ENCODE data around the gene PPP4R2.
"Not testable (repeated sequence)": the region's sequence is repeated elsewhere in the genome, so short reads cannot be mapped to it uniquely, and the experiment has no call there.

Gene PPP4R2

DNA sequence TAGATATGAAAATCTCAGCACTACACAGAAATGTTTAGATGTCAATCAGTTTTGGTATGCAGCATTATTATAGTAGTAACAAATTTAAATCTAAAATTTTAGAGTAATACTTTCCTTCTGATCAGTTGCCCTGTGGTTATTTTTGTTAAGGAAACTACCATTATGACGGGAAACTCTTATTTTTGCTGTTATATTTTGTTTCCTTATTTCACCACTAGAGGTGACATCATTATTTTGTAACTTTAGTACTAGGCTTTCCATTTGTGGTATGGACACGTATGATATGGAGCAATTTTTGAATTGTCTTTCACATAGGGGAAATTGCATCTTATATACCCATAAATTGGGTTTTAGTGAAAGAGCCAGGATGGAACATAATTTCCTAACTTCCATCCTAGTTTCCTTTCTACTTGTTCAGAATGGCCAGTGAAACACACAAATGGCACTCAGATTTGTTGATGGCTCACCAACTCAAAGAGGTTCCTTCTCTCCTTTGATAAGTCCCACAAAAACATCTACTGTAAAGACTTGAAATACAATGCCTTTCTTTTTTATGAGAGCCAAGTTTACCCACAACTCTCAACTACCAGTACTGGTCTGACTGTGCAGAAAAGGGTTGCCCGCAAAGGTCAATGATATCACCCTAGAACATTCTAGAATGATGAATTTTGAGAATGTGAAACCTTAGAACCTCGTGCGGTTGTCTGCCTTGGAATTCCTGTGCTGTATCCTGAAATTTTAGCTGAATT is 19.4 kb upstream of the PPP4R2 start:
- no peak for DNase-seq

DNA sequence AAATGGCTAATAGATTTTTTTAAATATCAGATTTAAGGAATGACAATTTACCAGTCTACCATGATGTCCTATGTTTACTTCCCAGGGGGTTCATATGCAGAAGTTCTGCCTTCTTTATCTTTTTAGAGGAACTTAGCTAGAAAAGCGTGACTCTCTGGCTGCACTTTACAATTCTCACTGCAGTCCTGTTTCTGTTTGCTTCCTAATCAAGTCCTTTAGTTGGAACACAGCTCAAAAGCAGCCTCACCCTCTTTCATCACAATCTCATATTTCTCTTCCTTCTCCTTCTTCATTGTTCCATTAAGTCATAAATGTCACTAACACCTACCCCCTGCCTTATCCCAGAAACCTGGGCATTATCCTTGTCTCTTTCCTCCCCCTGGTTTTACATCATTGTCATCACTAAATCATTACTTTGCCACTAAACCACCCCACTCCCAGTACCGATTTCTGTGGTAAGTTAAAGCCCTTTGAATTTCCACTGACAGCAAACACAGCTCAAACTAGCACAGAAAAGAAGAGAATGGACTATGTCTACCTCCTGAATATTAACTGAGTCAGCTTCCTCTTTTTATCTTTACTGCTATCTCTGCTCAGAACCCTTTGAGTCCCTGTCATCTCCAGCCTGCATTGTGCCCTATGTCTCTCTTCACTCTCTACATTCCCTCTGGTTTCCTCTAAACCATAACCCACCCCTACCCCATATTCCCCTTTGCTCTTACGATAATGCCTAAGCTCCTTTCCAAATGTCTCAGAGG is 13.8 kb upstream of the PPP4R2 start:
- DNase-seq = no peak

DNA sequence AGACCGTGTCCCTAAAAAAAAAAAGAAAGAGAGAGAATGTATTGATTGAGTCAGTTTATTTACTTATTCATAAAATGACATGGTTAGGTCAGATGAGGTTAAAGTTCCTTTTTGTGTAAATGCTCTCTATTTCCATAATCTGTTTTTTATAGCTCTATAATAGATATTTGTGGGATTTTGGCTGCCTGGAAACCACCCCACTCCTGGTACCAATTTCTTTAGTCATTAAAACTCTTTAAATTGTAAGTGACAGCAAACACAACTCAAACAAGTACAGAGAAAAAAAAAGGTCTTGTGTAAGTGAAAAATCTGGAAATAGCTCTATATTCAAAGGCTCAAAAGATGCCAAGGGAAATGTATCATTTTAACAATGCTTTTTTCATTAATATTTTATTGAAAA is 11.0 kb upstream of the PPP4R2 start:
- DNase-seq = no peak

DNA sequence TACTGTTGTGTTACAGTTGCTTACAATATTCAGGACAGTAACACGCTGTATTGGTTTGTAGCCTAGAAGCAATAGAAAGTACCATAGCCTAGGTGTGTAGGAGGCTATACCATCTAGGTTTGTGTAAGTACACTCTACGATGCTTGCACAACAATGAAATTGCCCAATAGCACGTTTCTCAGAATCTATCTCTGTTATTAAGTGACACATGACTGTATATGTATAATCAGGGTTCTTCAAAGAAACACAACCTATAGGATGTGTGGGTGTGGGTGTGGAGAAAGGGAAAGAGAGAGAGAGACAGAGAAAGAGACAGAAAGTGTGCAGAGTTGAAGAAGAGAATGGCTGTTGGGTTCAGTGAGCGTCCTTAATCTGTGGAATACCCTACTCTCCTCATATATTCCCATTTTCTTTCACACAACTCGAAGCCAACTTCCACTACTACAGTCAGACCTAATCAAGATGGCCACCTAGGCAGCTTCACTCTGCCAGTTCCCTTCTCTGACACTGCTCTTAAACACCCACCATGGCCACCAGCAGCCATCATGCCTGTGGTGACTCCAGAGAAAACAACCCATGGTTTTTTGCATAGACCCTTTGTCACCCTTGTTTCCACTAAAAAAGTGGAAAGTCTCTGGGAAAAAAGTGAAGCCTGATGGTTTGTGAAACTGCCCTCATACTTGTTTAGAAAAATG is 5.8 kb upstream of the PPP4R2 start:
- no peak for DNase-seq

DNA sequence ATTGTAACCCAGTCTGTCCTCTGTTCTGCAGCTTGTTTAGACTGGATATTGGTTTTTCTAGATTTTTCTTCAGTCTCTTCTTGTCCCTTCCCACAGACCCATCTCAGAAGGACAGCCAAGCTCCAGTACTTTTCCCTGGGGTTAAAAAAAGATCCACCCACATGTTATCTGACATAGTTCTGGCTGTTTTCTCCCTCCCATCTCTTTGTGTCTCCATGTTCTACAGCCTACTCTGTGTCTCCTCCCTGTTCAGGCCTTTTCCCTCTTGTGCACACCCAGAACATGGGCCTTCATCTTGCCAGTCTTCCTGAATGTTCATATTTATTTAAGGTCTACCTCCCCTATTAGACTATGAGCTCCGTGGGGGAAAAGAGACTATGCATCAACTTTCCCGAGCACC is 5.1 kb upstream of the PPP4R2 start:
- no peak for DNase-seq

DNA sequence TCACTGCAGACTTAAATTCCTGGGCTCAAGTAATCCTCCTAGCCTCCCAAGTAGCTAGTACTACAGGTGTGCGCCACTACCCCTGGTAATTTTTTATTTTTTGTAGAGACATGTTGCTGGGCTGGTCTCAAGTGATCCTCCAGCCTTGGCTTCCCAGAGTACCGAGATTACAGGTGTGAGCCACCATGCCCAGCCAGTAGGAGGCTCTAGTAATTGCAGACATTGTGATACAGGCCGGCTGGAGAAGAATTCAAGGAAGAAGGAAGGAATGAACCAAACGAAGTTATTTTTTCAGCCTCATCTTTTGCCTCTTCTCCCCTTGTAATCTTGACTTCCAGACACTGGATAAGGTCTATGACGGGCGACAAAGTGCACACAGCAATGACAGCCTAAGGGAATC is 3.2 kb upstream of the PPP4R2 start:
- no peak for DNase-seq

DNA sequence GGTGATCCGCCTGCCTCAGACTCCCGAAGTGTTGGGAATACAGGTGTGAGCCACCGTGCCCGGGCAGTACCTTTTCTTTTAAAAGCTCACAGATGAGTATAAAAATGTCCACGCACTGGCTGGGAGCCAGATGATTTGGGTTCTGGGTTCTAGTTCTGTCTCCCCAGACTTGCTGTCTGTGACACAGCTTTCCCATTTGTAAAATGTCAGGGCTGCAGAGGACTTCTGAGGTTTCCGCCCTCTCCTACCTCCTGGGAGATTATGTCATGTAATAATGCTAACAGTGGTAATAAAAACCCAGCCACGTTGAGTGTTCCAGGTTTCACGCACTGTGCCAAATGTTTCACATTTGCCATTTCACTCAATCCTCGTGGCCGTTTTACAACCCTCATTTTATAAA is 1.3 kb upstream of the PPP4R2 start:
- DNase-seq = no peak

DNA sequence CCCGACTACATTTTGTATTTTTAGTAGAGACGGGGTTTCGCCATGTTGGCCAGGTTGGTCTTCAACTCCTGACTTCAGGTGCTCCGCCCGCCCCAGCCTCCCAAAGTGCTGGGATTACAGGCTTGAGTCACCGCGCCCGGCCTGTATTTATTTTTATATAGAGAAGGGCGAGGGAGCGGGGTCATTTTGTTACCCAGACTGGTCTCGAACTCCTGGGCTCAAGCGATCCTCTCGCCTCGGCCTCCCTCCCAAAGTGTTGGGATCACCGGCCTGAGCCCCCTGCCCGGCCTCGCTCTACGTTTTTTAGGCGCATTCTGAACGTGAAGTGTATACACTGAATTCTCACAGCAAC is 514 bp upstream of the PPP4R2 start:
- no peak for DNase-seq

DNA sequence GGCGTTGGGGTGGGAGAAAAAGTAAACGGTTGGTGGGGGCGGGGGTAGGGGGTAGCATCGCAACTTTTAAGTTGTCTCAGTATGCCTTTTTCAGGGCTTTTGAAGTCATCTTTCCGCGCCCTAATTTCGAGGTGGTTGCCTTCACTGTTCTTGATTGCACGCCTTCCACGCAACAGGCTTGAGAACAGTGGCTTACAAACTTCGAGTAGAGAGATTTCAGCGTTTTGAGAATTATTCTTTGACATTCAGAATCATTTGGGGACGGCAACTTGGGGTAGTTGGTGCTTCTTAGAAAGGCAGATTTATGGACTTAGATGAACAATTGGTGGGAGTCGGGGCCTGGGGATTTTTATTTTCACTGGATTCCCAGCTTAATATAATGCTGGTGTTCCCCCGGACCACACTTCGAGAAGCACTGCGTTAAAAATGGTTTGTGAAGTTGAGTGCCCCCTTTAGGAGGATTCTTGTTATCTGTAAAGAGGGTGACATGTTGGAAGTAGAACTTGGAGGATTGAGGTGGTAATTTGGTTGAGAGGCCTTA is 880 bp downstream of the PPP4R2 start:
- DNase-seq = no peak

DNA sequence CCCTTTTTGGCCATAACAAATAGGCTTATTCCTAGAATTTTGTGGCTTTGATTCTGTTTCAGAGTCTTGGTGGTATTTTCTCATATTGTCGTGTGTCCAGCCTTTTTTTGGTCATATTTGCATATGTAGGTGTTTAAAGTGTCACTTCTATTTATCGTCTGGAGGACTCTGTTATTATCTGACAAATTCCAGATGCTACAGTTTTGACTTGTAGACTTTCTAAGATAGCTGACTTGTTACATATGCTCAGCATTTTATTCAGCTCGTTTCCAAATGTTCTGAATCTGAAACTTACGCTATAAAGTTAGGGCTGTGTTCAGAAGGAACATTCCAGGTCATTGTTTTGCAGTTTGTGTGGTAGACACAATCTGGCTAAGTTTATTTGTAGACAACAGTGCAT is 1.9 kb downstream of the PPP4R2 start:
- DNase-seq = no peak

DNA sequence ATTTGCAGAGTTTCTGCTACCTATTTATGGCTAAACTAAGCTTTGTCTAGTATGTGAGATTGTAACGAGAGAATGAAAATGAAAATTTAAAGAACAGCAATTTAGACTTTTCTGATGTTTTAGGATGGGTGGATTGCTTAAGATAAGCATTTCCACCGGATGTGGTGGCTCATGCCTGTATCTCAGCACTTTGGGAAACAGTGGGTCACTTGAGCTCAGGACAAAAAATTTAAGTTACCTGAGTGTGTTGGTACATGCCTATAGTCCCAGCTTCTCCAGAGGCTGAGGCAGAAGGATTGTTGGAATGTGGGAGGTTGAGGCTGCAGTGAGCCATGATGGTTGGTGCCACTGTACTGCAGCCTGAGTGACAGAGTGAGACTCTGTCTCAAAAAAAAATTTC is 3.3 kb downstream of the PPP4R2 start:
- DNase-seq = no peak

DNA sequence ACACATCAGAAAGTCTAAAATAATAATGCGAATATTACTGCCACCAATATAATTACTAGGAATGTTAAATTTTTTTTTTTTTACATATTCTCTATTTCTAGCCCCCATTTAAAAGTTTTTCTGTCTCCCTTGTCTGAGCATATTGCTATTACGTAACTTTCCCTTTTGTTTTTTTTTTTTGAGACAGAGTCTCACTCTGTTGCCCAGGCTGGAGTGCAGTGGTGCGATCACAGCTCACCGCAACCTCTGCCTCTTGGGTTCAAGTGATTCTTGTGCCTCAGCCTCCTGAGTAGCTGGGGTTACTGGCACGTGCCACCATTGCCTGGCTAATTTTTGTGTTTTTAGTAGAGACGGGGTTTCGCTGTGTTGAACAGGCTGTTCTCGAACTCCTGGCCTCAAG is 6.4 kb downstream of the PPP4R2 start:
- not testable (repeated sequence) for DNase-seq

DNA sequence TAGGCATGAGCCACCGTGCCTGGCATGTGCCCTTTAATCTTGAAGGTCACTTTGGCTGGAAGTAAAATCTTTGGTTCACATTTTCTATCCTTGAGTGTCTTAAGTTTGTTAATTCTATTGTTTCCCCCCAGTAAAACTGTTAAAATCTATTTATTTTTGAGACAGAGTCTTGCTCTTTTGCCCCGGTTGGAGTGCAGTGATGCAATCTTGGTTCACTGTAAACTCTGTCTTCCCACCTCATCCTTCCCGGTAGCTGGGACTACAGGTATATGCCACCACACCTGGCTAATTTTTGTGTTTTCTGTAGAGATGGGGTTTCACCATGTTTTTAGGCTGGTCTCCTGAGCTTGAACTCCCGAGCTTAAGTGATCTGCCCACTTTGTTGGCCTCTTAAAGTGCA is 7.7 kb downstream of the PPP4R2 start:
- no peak for DNase-seq

DNA sequence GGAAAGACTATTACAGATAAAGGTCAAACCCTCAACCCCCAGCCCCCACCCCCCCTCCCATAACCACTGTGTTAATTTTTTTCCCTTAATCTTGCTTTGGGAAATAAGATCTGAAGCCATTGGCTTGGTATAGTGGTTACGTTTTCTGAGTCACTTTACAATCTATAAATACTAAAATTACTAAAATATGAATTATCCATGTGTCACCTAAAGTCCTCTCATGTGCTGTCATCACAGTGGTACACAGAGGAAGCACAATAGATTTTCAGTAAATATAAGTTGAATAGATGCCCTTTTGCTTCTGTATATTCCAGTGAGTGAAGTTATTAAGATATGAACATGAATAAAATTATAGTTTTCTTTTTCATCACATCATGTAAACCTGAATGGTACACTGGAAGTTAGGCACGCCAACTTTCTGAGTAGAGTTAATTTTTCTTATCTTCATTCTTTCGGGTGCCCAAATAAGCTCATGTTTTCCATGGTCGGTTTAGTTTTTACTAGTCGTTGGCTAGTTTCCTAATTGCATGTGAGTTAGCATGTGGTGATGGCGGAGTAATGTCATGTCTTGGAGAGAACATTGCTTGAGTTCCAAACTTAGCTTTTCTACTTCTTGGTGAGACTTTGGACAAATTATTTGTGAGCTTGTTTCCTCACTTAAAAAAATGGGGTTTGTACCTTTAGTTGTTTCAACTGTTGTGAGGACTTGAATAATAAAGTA is 11.5 kb downstream of the PPP4R2 start:
- DNase-seq = no peak

DNA sequence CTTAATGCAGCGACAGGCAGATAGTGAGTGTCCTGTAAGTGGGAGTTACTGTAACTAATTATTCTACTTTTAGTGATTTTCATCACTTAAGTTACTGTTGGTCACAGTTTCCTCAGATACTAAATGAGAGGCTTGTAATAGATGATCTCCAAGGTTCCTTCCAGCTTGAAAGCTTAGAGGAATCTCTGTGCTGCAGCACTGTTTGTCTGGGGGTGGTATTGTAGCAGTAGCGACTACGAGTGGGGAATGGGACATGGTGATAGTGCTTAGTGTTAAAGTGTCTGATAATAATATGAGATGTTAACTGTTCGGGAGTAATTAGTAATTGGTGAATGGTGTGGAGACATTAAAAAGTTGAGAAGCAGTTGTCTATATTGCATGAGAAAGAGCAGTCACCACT is 12.4 kb downstream of the PPP4R2 start:
- no peak for DNase-seq

DNA sequence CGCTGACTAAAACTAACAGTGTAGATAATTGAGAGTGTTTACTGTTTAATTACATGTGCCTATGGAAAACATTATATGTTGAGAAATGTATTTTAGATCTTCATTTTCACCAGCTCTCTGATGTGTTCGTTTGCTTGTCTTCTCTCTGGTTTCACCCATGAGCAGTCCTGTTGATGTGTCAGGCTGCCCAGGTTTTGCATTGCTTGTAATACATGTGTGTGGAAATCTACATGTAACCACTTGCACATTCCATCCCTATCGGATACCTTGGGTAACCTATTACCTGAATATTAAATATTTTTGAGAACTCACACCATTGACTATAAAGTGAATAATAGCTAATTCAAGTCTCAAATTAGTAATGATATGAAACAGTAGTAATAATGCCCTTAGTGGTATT is 13.1 kb downstream of the PPP4R2 start:
- no peak for DNase-seq

DNA sequence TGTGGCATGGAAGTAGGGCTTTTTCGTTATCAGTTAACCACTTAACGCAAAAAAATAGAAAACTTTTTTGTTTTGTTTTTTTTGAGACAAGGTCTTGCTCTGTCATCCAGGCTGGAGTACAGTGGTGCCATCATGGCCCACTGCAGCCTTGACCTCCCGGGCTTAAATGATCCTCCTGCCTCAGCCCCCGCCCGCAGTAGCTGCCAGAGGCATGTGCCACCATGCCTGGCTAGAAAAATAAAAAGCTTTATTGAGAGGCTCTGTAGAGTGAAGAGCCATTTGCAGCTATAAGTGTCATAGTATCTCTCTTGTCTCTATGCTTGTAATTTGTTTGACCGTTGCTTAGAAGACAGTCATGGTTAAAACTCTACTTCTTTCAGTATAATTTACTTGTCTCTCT is 13.5 kb downstream of the PPP4R2 start:
- no peak for DNase-seq

DNA sequence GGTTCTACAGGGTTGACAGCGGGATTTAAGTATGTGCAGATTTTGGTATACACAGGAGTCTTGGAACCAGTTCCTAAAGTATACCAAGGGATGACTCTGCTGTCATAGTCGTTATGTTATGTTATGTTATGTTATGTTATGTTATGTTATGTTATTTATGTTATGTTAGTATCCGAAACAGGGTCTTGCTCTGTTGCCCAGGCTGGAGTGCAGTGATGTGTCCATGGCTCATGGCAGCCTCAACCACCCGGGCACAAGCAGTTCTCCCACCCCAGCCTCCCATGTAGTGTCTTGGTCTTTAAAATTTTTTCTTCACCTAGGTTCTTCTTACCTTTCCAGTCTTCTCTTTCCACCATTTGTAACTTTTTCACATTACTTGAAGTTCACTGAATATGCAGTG is 21.7 kb downstream of the PPP4R2 start:
- DNase-seq = no peak

DNA sequence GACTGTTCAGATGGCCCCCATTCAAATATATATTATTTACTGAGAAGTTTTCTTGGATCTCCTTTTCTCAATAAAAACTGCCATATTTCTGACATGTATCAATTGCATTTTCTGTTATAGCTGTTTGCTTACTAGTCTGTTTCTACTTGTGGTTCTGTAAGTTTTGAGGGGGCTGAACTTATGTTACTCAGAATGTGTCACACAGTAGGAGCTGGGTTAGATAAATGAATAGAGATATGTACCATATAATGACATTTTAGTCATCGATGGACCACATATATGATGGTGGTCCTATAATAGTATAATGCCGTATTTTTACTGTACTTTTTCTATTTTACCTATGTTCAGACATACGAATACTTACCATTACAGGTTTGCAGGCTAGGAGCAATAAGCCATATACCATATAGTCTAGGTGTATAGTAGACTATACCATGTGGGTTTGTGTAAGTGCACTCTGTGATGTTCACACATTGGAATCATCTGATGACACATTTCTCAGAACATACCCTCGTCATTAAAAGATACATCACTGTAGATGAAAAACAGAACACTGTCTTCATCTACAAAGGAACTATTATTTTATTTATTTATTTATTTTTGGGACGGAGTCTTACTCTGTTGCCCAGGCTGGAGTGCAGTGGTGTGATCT is 22.3 kb downstream of the PPP4R2 start:
- DNase-seq = no peak

DNA sequence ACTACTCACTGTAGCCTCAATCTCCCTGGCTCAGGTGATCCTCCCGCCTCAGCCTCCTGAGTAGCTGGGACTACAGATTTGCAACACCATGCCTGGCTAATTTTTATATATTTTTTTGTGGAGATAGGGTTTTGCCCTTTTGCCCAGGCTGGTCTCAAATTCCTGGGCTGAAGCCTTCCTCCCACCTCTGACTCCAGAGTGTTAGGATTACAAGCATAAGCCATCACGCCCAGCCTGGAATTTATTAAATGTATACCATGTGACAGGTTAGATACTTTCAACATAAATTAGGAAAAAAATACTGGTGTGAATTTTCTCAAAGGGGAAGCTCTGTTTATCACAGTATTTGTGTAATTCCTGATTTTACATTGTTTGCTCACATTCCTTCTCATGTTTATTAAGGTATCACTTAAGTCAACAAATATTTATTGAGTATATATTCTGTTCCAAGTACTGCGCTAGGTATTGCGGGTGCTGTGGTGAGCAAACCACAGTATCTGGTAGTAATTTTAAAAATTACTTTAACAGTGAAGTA is 24.8 kb downstream of the PPP4R2 start:
- DNase-seq = no peak

DNA sequence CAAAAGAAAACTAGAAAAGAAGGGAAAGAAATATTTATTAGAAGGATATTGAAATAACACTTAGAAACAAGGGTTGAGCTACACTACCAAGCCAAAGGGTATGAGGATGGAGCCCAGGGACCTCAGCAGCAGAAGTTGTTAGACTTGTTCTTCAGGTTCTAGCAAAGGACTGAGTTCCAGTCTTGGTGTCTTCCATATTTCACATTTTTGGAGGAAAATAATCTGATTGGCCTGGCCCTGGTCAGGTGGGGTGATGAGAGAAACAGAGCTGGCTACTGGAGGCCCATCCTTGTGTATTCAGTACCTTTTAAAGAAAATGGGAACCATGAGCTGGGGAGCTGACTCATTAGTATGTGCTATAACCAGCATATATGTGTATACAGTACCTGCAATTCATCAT is 28.2 kb downstream of the PPP4R2 start:
- DNase-seq = no peak

DNA sequence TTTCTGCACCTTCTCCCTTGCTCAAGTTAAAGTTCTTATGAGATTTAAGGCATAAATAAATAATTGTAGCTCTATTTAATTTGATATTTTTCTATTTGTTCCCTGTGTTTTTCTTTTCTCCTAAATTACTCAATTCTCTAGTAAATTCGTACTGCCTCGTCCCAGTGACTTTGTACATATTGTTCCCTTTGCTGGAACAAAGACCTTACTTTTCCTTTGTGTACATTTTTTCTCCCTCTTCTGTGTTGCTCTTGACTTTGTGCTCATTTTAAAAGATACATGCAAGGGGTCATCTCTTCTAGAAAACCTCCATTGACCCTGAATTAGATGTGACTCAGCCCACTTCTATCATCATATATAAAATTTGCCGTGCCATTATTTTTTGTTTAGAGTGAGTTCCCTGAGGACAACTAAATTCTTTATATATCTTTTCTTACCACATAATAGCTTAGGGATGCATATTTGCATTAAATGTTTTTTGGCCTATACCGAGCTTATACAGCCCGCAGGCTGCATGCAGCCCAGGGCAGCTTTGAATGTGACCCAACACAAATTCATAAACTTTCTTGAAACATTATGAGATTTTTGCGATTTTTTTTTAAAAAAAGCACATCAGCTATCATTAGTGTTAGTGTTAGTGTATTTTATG is 29.6 kb downstream of the PPP4R2 start:
- no peak for DNase-seq

All from NCI-H2081 treated with DMSO at 0.1 percent for 48 hours (cell line).